Neural crest cell (in vitro differentiated cells): ENCODE results near the gene SORT1. TPM values are rescaled to one million over a fixed set of nuclear protein-coding genes. Genes with fewer than 3 reads are reported as not detected.

ENCODE experiments used
- DNase-seq: peaks from one replicate; pipeline ENCODE4 v3.0.0; 2021; ENCODE audit warnings: low read depth, mixed read lengths, low spot score
- H3K27ac Mint-ChIP-seq: one replicate; pipeline ENCODE4 v1.8.0; 2021; ENCODE audit warnings: mild to moderate bottlenecking, mixed read lengths; ENCODE audit not compliant: unreplicated experiment
- H3K27me3 Mint-ChIP-seq: 2 replicates; pipeline ENCODE4 v1.8.0; 2021; ENCODE audit warnings: low read depth, mild to moderate bottlenecking, mixed read lengths
- H3K36me3 Mint-ChIP-seq: 2 replicates; pipeline ENCODE4 v1.8.0; 2021; ENCODE audit warnings: low read depth, mild to moderate bottlenecking, mixed read lengths
- H3K4me1 Mint-ChIP-seq: 2 replicates; pipeline ENCODE4 v1.8.0; 2021; ENCODE audit warnings: mixed read lengths
- H3K4me3 Mint-ChIP-seq: one replicate; pipeline ENCODE4 v1.8.0; 2021; ENCODE audit warnings: mild to moderate bottlenecking, mixed read lengths
- H3K9me3 Mint-ChIP-seq: 2 replicates; pipeline ENCODE4 v1.8.0; 2021; ENCODE audit warnings: mixed read lengths
- total RNA-seq: library from RNA; stranded (reverse); gene quantifications from 2 replicates; pipeline ENCODE4 v1.2.1, GENCODE V29; 2021
- TF ChIP-seq, protein P1 (sequence below): fragments of 200-600 bp; sonication (generic); conservative IDR thresholded peaks from 2 replicates; pipeline ENCODE4 v1.5.0; 2021; ENCODE audit warnings: antibody characterized with exemption, mild to moderate bottlenecking

SORT1 gene
- total RNA-seq, 1 donor from 2014 or later = 60.8 TPM

DNA sequence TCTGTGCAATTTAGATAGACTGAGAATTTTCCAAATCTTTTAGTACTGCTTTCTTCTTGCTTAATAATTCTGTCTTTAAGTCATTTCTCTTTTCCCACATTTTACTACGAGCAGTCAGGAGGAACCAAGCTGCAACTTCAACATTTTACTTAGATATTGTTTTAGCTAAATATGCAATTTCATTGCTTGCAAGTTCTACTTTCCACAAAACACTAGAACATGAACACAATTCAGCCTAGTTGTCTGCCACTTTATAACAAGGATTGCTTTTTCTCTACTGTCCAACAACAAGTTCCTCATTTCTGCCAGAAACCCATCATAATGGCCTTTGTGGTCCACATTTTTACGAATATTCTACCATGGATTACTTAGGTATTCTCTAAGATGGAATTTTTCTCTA is 36.6 kb downstream of the SORT1 start:
- Mint-ChIP-seq H3K9me3 (no peaks in the 10 kb centered on the region), H3K36me3 (no peaks in the 10 kb centered on the region), H3K27me3 (no peaks in the 10 kb centered on the region), H3K4me3 (no peak overlapping the region), H3K4me1 (no peaks in the 10 kb centered on the region), H3K27ac (no peak overlapping the region)
- DNase-seq = no peak
- TF ChIP-seq, protein P1, sequence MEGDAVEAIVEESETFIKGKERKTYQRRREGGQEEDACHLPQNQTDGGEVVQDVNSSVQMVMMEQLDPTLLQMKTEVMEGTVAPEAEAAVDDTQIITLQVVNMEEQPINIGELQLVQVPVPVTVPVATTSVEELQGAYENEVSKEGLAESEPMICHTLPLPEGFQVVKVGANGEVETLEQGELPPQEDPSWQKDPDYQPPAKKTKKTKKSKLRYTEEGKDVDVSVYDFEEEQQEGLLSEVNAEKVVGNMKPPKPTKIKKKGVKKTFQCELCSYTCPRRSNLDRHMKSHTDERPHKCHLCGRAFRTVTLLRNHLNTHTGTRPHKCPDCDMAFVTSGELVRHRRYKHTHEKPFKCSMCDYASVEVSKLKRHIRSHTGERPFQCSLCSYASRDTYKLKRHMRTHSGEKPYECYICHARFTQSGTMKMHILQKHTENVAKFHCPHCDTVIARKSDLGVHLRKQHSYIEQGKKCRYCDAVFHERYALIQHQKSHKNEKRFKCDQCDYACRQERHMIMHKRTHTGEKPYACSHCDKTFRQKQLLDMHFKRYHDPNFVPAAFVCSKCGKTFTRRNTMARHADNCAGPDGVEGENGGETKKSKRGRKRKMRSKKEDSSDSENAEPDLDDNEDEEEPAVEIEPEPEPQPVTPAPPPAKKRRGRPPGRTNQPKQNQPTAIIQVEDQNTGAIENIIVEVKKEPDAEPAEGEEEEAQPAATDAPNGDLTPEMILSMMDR = no peak

DNA sequence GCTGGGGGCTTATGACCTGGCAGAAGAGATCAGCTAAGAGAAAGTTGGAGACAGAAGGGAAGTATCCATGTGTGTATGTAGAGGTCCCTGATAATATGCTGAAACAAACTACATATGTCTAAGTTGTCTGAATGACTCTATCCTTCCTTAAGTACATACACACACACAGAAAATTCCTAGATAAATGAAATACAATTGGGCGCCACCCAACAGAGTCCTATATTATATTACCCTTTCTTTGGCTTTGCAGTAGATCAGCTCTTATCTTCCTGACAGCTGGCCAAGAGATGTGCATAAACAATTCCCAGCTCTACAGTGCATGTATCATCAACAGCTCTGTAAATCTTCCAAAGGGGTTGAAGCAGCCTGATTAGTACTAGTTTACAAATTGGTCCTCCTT is 40.1 kb downstream of the SORT1 start:
- no peak for DNase-seq
- TF ChIP-seq, protein P1 = no peak
- H3K9me3 Mint-ChIP-seq = no peaks in the 10 kb centered on the region
- no peak overlapping the region for H3K4me3 Mint-ChIP-seq
- H3K36me3 Mint-ChIP-seq = no peaks in the 10 kb centered on the region
- no peaks in the 10 kb centered on the region for H3K4me1 Mint-ChIP-seq
- no peaks in the 10 kb centered on the region for H3K27me3 Mint-ChIP-seq
- no peak overlapping the region for H3K27ac Mint-ChIP-seq

DNA sequence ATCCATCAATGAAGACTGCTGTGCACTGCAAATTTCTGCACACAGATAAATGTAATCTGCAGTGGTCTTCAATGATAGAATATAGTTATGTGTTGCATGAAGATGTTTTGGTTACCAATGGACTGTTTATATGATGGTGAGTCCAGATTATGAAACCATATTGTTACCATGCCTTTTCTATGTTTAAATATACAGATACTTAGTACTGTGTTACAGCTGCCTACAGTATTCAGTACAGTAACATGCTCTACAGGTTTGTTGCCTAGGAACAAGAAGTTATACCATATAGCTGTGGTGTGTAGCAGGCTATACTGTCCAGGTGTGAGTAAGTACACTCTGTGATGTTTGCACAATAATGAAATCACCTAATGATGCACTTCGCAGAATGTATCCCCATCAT is 40.8 kb downstream of the SORT1 start:
- H3K36me3 Mint-ChIP-seq = no peaks in the 10 kb centered on the region

DNA sequence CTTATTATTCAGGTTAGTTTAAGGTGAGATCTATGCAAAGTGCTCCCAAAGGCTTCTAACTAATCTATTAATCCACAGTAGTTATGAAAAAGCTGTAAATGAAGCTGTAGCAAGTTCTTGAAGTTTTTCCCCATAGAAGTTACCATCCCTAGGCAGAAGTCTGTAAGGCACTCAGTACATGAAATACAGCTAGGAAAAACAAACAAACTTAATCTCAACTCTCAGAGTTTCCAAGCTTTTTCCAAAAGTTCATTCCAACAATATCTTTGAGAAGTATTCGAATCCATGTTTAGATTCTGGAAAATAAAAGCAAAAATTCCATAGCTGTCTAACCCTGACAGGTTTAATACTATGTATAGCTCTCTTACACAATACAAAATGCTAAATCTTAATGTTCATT is 41.2 kb downstream of the SORT1 start:
- Mint-ChIP-seq H3K9me3 (no peaks in the 10 kb centered on the region), H3K27me3 (no peaks in the 10 kb centered on the region), H3K27ac (no peak overlapping the region), H3K4me1 (no peaks in the 10 kb centered on the region), H3K36me3 (no peaks in the 10 kb centered on the region), H3K4me3 (no peak overlapping the region)
- TF ChIP-seq, protein P1 = no peak
- no peak for DNase-seq

More for the DNA sequence above, 40.8 kb downstream of the SORT1 start:
- no peak overlapping the region for H3K4me3 Mint-ChIP-seq
- TF ChIP-seq, protein P1 = no peak
- no peak for DNase-seq
- H3K27me3 Mint-ChIP-seq = no peaks in the 10 kb centered on the region
- H3K4me1 Mint-ChIP-seq = no peaks in the 10 kb centered on the region
- H3K9me3 Mint-ChIP-seq = no peaks in the 10 kb centered on the region
- no peak overlapping the region for H3K27ac Mint-ChIP-seq

DNA sequence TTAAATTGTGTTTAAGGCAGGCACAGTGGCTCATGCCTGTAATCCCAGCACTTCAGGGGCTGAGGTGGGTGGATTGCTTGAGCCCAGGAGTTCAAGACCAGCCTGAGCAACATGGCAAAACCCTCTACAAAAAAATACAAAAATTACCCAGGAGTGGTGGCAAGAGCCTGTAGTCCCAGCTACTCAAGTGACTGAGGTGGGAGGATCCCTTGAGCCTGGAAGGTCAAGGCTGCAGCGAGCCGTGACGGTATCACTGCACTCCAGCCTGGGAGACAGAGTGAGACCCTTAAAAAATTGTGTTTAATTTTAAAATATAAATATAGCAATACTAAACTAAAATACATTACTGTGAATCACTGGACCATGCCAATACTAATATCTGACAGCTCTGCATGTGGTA is 42.8 kb downstream of the SORT1 start:
- H3K4me1 Mint-ChIP-seq = no peaks in the 10 kb centered on the region
- H3K4me3 Mint-ChIP-seq = no peak overlapping the region
- H3K27me3 Mint-ChIP-seq = no peaks in the 10 kb centered on the region
- H3K9me3 Mint-ChIP-seq = no peaks in the 10 kb centered on the region
- no peak overlapping the region for H3K27ac Mint-ChIP-seq
- DNase-seq = no peak
- H3K36me3 Mint-ChIP-seq = no peaks in the 10 kb centered on the region
- TF ChIP-seq, protein P1 = no peak

DNA sequence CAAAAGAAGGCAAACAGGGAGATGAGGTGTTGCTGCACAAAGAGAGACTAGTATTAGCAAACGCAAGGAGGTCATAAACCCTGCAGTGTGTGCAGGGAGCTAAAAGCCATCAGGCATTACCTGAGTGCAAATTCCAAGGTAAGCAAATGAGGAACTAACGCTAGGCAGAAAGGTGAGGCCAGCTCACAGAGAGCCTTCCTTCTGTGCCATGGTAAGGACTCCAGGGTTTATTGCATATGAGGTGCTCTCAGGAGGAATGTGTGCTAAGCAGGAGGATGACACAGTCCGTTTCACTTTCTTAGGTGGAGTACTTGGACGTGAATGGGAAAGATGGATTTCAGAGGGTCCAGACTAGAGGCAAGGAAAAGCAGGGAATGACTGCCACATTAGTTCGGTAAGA is 46.3 kb downstream of the SORT1 start:
- Mint-ChIP-seq H3K27me3 (no peaks in the 10 kb centered on the region), H3K36me3 (peaks cover 7% of the 10 kb centered on the region), H3K27ac (no peak overlapping the region), H3K4me3 (no peak overlapping the region), H3K4me1 (no peaks in the 10 kb centered on the region), H3K9me3 (no peaks in the 10 kb centered on the region)
- TF ChIP-seq, protein P1 = no peak
- no peak for DNase-seq
